GM12891 (cell line): Measurements from ENCODE around the gene RNU6-9.
A peak's percentile ranks its signal among the peaks of the same experiment; 100 is the strongest.

ENCODE experiments used
- DNase-seq: peaks from one replicate; pipeline ENCODE4 v3.0.0; 2011; ENCODE audit warnings: low spot score; ENCODE audit not compliant: insufficient read length
- FAIRE-seq: peaks from 2 replicates; lab custom pipeline; 2011; peaks lifted over from hg19 to GRCh38; lab: Jason Lieb, UNC
- PAX5 ChIP-seq: IDR thresholded peaks from 2 replicates; pipeline ENCODE4 v1.6.1; 2011; ENCODE audit warnings: low read length, moderate library complexity, mild to moderate bottlenecking; ENCODE audit not compliant: insufficient read depth, severe bottlenecking
- POLR2A ChIP-seq: IDR thresholded peaks from 2 replicates; pipeline ENCODE4 v1.6.1; 2011; ENCODE audit warnings: low read depth, low read length, control low read depth
- POLR2AphosphoS5 ChIP-seq: IDR thresholded peaks from 2 replicates; pipeline ENCODE4 v1.6.1; 2011; ENCODE audit warnings: low read depth, low read length, control low read depth
- POU2F2 ChIP-seq: IDR thresholded peaks from 2 replicates; pipeline ENCODE4 v1.6.1; 2011; ENCODE audit warnings: low read depth, mild to moderate bottlenecking, control low read depth, low read length, moderate library complexity
- SPI1 ChIP-seq: IDR thresholded peaks from 2 replicates; pipeline ENCODE4 v1.6.1; 2011; ENCODE audit warnings: low read depth, low read length, control low read depth
- TAF1 ChIP-seq: IDR thresholded peaks from 2 replicates; pipeline ENCODE4 v1.6.1; 2011; ENCODE audit warnings: low read depth, low read length, control low read depth

Gene RNU6-9

DNA sequence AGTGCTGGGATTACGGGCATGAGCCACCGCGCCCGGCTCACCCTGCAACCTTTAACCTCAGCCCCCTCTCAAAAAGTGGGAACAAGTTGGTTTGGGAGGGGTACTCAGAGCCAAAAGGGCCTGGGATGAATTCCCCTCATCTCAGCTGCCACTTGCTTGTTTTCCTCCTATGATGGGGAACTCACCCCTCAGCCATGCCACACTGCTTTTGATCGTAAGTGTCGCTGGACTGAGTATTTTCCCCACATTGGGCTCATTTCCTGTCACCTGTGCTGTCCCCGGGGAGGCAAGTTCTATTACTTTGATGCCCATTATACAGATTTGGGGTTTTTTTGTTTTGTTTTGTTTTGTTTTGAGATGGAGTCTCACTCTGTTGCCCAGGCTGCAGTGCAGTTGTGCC, 13.2 kb downstream of the RNU6-9 start:
- FAIRE-seq: peak; percentile 51
- DNase-seq: no peak
- TF ChIP-seq PAX5 (no peak), POLR2AphosphoS5 (no peak), SPI1 (no peak), POU2F2 (no peak), TAF1 (no peak), POLR2A (no peak)

DNA sequence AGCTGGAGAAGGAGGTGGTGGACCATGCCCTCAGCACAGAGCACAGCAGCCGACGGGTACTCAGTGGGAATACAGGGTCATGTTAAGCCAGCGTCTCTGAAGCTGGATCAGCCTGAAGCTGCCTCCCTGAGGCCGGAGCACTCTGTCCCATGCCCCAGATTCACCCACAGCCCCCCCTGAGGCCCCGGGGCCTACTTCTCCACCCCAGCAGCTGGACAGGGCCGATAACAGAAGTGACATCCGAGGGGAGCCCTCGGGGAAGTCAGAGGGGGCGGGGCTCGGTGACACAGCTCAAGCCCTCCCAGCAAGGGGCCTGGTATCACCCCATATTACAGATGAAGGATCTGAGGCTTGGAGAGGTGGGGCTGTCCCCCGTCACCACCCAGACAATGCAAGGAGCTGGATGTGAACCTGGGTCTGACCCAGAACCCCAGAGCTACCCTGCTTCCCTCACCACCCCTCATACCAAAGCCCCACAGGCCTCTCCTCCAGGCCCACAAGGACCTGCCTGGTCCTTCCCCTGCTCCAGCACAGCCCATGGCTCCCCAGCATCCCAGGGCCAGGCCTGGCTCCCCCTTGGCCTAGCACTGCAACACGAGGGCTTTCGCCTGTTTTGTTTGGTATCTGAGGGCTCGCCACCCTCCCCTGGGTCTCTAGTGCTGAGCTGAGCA, 14.0 kb downstream of the RNU6-9 start:
- peak; percentile 76 for FAIRE-seq
- no peak for DNase-seq
- TF ChIP-seq TAF1 (no peak), POLR2A (no peak), PAX5 (no peak), POU2F2 (no peak), SPI1 (no peak), POLR2AphosphoS5 (no peak)

DNA sequence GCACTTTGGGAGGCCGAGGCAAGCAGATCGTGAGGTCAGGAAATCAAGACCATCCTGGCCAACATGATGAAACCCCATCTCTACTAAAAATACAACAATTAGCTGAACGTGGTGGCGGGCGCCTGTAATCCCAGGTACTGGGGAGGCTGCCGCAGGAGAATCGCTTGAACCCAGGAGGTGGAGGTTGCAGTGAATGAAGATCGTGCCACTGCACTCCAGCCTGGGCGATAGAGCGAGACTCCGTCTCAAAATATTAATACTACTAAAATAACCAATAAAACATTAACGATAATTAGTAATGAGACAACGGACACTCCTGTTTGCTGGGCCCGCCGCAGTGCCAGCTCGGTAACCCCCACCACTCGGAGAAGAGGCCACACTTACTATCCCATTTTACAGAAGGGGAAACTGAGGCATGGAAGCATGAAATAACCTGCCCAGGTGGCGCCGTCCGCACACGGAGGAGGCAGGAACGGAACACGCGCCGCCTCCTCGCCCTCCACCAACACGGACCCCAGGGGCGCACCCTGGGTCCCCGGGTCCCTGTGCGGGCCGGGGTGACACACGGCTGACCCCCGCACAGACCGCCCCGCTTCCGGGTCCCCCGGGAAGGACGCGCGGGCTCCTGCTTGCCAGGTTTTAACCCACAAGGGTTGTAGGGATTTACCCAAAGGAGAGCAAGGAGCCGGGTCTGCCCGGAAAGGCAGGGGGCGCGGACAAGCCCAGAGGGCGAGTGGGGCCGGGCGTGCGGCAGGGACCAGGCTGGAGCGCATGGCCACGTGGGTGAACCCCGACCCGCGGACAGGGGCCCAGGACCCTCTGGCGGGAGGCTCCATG, 18.1 kb downstream of the RNU6-9 start:
- no peak for FAIRE-seq
- TF ChIP-seq POLR2A (no peak), POU2F2 (no peak), TAF1 (no peak)
- DNase-seq: no peak

DNA sequence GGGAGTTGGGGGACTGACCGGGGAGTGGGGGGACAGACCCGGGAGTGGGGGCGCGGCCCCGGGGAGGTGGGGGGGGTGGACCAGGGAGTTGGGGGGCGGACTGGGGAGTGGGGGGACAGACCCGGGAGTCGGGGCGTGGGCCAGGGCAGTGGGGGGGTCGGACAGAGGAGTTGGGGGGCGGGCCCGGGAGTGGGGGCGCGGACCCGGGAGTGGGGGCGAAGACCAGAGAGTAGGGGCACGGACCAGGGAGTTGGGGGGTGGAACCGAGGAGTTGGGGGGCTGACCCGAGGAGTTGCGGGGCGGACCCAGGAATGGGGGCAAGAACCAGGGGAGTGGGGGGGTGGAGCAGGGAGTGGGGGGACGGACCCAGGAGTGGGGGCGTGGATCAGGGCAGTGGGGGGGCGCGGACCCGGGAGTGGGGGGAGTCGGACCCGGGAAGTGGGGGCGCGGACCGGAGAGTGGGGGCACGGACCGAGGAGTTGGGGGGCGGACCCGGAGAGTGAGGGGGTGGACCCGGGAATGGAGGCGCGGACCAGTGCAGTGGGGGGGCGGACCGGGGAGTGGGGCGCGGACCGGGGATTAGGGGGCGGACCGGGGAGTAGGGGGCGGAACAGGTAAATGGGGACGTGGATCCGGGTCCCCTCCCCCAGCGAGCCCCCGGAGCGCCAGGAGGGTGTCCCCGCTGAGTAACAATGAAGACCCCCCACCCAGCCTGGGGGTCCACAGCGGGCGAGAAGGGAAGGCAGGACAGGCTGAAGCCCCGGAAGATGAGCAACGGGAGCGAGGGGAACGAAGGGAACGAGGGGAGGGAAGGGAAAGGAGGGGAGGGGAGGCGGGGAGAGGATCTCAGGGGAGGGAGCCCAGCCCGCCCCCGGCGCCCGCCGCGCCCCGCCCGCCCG, 19.1 kb downstream of the RNU6-9 start:
- DNase-seq: no peak
- TF ChIP-seq PAX5 (no peak), POLR2A (no peak), TAF1 (no peak), SPI1 (no peak), POLR2AphosphoS5 (no peak), POU2F2 (no peak)
- no peak for FAIRE-seq

DNA sequence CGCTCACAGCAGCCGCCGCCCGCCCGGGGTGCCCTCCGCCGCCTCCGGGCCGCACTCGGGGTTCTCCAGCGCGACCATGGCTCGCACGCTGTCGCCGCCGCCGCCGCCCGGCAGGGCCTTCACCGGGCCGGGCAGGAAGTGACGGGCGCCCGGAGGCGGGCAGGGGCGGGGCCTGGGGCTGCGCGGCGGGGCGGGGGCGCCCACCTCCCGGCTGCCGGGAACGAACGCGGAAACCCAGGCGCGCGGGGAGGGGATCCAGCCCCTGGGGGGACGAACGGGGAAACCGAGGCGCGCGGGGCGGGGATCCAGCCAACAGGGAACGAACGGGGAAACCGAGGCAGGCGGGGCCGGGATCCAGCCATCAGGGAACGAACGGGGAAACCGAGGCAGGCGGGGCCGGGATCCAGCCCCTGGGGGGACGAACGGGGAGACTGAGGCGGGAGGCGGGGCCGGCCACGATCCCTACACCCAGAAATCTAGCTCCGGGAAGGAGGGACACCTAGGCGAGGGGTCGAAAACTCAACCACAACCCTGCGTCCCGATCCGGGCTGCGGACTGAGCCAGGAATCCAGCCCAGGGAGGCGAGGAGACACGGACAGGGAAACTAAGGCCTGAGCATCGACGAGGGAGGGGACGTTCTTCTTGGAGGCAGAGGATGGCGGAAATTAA, 19.9 kb downstream of the RNU6-9 start, which contains the start of gene R3HDM4:
R3HDM4 (minus strand) TSS at position 140 of the 669 bp plus-strand sequence; CDS start at position 78, 62 bp downstream.
- DNase-seq (peak; percentile 92), FAIRE-seq (peak; percentile 89)
- TF ChIP-seq PAX5 (no peak), SPI1 (no peak), POLR2A (no peak)

DNA sequence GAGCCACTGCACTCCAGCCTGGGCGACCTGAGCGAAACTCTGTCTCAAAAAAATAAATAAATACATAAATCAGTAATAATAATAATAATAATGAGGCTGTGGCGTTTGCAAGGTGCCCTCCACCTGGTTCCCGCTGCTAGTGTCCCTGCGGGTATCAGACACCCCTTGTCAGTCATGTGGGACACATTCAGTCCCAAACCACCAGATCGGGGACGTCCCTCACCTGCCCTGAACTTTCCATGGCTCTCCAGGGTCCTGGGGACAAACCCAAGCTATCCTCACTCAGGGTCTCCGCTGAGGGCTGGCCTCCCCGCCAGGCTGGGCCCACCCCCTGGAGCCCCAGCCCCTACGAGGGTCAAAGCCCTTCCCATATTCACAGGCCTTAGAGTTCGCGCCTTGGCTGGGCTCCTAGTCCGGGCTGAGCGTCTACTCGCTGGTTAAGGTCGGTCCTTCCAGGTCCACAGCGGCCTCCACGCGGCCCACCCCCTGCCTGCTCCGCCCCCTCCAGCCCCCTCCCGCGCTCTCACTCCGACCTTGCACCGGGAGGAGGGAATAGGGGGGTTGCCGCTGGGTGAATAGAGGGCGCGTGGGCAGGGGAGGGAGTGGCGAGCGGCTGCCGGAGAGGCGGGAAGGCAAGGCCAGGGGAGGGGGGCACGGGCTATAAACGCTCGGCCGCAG, 23.5 kb downstream of the RNU6-9 start:
- TF ChIP-seq POLR2A: no peak
- TF ChIP-seq PAX5: no peak
- no peak for TF ChIP-seq TAF1
- DNase-seq (no peak), FAIRE-seq (no peak)

DNA sequence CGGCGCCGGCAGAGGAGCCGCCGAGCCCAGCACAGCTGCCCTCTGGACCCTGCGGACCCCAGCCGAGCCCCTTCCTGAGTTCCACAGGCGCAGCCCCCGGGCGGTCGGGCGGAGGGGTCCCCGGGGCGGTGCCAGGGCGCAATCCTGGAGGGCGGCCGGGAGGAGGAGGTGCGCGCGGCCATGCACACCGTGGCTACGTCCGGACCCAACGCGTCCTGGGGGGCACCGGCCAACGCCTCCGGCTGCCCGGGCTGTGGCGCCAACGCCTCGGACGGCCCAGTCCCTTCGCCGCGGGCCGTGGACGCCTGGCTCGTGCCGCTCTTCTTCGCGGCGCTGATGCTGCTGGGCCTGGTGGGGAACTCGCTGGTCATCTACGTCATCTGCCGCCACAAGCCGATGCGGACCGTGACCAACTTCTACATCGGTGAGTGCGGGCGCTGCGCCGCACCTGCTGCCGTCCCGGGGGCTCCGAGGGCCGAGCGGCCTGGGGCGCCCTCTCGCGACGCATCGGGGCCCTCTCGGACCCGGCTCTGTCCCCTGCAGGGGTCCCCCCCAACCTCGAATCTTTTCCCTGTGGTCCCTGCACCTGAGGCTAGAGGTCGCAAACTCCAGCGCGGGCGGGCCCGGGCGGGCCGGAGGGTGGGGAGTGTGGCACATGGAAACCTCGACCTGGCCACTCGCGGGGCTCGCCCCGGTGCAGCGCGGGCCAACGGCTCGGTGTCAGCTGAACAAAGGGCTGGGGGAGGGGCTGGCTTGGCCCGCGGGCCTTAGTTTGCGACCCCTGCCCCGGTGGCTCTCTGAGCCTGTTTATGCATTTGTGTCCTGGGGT, 24.3 kb downstream of the RNU6-9 start, which contains the start of gene KISS1R:
KISS1R (plus strand) TSS at position 11 of the 829 bp plus-strand sequence; CDS start at position 181, 170 bp downstream.
- DNase-seq (no peak), FAIRE-seq (peak; percentile 35)
- TF ChIP-seq POU2F2 (no peak), POLR2A (no peak), PAX5 (peak; percentile 42)

DNA sequence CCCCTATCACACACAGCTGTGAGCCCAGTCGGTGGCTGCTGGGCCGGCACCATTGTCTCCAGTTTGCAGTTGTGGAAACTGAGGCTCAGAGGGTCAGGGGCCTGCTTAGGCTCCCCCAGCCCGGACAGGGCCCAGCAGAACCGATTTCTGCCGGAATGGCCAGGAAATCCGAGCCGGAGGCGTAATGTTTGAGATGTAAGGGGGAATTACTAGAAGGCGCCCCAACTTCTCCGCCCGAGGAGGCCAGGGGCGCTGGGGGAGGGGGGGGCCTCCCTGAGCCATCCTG, 24.8 kb downstream of the RNU6-9 start:
- DNase-seq (no peak), FAIRE-seq (no peak)
- TF ChIP-seq SPI1: no peak
- no peak for TF ChIP-seq POU2F2
- no peak for TF ChIP-seq POLR2AphosphoS5
- TF ChIP-seq POLR2A: no peak
- no peak for TF ChIP-seq TAF1
- no peak for TF ChIP-seq PAX5
